Measurements from ENCODE around the gene GFY. TPM values are rescaled to one million over a fixed set of nuclear protein-coding genes. Genes with fewer than 3 reads are reported as not detected.

GFY gene
- total RNA-seq, 1 donor from 2014 or later: not detected

DNA sequence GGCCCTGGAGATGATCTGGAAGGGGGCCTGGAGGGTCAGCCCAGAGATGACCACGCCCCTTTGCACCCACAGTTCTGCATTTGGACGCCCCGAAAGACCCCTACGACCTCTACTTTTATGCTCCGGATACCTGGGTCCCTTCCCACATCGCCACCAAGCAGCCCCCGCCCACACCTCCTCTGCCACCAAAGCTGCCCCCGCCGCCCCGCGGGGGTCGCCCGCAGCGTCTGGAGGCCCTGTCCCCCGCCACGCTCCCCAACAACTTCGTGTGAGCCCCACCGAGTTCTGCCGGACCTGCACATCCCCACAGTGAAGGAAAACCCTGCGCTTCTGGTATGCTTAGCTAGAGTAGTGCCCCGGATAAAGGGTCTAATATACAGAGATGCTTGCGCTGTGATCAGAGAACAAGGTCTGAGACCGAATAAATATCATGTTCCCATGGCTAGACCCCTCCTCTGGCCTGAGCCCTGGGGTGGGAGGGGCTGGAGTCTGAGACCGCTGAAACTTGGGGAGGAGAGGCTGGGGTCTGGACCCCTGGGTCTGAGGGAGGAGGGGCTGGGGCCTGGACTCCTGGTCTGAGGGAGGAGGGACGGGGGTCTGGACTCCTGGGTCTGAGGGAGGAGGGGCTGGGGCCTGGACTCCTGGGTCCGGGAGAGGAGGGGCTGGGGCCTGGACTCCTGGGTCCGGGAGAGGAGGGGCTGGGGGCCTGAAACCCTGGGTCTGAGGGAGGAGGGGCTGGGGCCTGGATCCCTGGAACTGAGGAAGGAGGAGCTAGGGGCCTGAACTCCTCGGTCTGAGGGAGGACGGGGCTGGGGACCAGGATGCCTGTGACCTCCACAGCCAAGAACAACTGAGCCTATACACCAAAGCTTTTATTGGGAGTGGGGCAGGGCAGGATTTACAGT lies 3.6 kb downstream of the GFY start:
- no peak for DNase-seq (ENCODE audit: low read depth)
- TF ChIP-seq, protein P1, sequence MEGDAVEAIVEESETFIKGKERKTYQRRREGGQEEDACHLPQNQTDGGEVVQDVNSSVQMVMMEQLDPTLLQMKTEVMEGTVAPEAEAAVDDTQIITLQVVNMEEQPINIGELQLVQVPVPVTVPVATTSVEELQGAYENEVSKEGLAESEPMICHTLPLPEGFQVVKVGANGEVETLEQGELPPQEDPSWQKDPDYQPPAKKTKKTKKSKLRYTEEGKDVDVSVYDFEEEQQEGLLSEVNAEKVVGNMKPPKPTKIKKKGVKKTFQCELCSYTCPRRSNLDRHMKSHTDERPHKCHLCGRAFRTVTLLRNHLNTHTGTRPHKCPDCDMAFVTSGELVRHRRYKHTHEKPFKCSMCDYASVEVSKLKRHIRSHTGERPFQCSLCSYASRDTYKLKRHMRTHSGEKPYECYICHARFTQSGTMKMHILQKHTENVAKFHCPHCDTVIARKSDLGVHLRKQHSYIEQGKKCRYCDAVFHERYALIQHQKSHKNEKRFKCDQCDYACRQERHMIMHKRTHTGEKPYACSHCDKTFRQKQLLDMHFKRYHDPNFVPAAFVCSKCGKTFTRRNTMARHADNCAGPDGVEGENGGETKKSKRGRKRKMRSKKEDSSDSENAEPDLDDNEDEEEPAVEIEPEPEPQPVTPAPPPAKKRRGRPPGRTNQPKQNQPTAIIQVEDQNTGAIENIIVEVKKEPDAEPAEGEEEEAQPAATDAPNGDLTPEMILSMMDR (conservative IDR thresholded peaks at IDR 0.05; ENCODE audit: low read depth, low read length): no peak
- no peak overlapping the region for H3K4me3 ChIP-seq (ENCODE audit: low read depth, low read length)

DNA sequence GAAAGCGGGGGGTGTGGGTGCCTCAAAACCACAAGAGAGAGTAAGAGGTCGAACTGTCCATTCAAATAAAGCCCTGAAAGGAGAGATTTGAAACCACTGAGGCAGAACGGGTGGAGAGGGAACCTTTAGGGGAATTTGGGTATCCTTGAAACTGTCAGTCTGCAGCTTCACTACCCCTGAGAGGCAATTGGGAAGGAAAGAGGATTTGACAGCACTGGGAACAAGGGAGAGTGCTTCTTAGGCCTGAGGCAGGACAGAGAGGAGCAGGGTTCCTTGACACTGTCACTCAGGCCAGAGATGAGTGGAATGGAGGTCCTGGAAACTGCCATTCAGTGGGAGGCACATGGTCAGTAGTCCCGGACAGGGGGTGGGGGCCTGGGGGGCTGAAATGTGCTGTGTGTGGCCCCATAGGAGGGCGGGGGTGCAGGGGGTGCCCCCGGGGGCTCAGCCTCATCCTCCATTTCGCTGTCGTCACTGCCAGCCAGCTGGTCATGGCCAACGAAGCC lies 5.0 kb downstream of the GFY start:
- TF ChIP-seq, protein P1 (conservative IDR thresholded peaks at IDR 0.05; ENCODE audit: low read depth, low read length): no peak
- no peak for DNase-seq (ENCODE audit: low read depth)
- no peak overlapping the region for H3K4me3 ChIP-seq (ENCODE audit: low read depth, low read length)

DNA sequence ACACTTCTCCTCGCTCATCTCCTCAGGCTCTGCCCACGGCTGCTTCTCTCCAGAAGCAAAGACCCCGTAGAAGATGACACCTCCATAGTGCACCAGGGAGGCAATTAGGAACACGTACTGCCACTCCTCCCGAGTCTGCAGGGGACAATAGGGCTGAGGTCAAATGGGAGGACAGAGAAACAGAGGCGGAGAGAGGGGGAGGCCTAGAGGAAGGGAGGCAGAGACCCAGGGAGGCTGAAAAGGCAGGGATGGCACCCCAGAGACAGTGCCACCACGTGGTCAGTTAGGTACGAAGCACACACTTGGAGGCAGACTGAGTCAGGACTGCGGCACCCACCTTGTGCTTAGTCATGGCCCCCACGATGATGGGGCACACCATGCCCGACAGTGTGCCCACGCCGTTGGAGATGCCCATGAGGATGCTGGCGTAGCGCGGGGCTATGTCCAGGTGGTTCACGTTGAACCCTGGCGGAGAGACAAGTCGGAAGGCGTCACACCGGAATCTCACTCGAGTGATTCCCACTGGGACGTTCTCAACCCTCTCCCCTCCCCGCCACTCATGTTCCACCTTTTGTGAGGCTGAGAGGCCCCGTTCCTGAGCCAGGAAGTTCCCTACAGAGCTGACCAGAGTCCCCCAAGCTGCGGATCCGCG lies 5.6 kb downstream of the GFY start:
- TF ChIP-seq, protein P1 (conservative IDR thresholded peaks at IDR 0.05; ENCODE audit: low read depth, low read length): peak; percentile 48
- DNase-seq (ENCODE audit: low read depth): no peak
- no peak overlapping the region for H3K4me3 ChIP-seq (ENCODE audit: low read depth, low read length)

DNA sequence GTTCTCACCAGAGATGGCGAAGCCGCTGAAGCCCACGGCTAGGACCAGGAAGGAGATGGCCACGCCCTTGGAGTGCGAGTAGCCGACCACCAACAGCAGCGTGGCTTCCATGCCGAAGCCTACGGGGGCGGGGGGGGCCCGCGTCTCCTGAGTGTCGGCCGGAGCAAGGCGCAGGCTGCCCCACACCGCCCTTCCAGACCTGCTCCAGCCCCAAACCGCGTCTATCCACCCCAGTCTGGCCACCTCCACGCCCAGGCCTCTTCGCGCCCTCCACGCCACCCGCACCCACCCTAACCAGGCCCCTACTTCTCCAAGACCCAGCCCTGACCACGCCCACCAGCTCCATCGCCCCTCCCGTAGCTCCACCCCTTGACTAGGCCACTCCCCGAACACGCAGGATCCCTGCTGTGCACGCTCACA lies 6.2 kb downstream of the GFY start:
- no peak overlapping the region for H3K4me3 ChIP-seq (ENCODE audit: low read depth, low read length)
- no peak for DNase-seq (ENCODE audit: low read depth)
- TF ChIP-seq, protein P1 (conservative IDR thresholded peaks at IDR 0.05; ENCODE audit: low read depth, low read length): no peak

DNA sequence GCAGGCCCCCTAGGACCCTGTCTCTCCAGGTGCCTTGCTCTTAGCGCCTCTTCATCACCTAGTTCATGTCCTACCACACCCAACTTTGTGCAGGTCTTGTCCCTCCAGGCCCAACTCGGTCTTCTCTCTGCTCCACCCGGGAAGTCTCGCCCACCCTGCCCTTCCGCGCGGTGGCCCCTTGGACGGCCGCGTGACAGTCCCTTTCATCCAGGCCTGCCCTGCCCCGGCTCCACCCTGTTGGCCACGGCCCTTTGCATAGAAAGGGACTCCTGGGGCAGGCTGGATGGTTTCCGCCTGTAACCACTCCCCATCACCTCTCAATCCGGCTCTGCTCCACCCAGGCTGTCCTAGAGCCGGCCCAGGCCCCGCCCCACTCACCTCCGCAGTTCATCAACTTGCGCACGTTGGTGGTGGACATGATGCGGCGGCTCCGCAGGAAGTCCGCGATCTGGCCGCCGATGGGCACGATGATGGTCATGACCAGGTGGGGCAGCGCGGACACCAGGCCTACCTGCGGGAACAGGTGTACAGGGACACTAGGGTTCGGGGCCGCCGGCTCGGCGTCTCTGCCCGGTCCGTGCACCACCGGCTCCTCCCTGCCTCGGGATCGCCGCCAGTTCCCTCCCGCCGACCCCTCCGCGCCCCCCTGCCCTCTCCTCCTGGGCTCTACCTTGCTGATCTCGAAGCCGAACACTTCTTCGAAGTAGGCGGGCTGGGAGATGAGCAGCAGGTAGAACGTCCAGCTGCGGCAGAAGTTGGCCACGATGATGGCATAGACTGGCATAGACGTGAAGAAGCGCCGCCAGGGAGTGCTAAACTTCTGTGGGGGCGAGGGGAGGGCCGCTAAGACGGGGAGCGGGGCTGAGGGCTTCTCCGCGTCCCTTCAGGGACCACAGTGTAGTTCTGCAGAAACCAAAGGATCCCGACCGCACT lies 7.2 kb downstream of the GFY start:
- DNase-seq (ENCODE audit: low read depth): no peak
- TF ChIP-seq, protein P1 (conservative IDR thresholded peaks at IDR 0.05; ENCODE audit: low read depth, low read length): no peak
- no peak overlapping the region for H3K4me3 ChIP-seq (ENCODE audit: low read depth, low read length)

DNA sequence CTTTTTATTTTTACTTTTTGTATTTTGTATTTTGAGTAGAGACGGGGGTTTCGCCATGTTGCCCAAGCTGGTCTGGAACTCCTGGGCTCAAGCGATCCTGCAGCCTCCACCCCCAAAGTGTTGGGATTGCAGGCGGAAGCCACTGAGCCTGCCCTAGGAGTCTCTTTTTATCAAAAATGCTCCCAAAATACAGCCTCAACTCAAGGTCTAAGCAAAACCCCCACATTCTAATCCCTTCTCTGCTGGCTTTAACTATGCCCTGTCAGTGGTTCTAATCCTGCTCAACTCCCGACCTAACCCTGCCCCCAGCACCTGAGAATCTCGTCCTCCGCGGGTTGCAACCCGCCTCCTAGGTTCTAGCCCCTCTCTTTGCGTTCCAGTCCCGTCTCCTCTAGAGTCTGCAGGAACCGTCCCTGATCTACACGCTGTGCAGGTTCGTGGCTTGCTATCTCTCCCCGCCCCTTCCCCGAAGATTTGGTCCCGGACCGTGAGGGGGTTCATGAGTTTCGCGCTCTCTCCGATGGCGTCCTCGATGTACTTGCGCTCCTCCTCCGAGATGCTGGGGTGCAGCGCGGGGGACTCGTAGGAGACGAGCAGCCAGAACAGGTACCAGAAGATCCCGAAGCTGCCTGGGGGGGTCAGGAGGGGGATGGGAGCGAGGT lies 8.2 kb downstream of the GFY start:
- H3K4me3 ChIP-seq (ENCODE audit: low read depth, low read length): no peak overlapping the region
- TF ChIP-seq, protein P1 (conservative IDR thresholded peaks at IDR 0.05; ENCODE audit: low read depth, low read length): no peak
- DNase-seq (ENCODE audit: low read depth): no peak
